Neural progenitor cell (in vitro differentiated cells): ENCODE results near the gene NOTUM.

Experiments
- CTCF ChIP-seq: fragments of 200-600 bp; sonication (generic); IDR thresholded peaks from 2 replicates; pipeline ENCODE4 v1.5.1; 2017; ENCODE audit warnings: antibody characterized with exemption, mild to moderate bottlenecking
- EZH2phosphoT487 ChIP-seq: fragments of 200-600 bp; sonication (generic); IDR thresholded peaks from 2 replicates; pipeline ENCODE4 v1.6.1; 2017; ENCODE audit warnings: antibody characterized with exemption

GRCh38 chr17:81993729-81994592 lies 33.0 kb upstream of the NOTUM start:
- TF ChIP-seq EZH2phosphoT487 (no peak), CTCF (no peak)
